GM12878 (cell line): ENCODE data around the gene DSTN.

ENCODE experiments used
- BRCA1 ChIP-seq: IDR thresholded peaks from 2 replicates; pipeline ENCODE4 v1.6.1; 2011; ENCODE audit warnings: low read depth, low read length, improper control_type of control experiment
- CHD2 ChIP-seq: IDR thresholded peaks from 2 replicates; pipeline ENCODE4 v1.6.1; 2011; ENCODE audit warnings: low read depth, low read length, improper control_type of control experiment, borderline replicate concordance
- CTCF ChIP-seq, 3 experiments: IDR thresholded peaks in 2 of 3; conservative IDR thresholded peaks in 1 of 3; 2 replicates each; pipeline ENCODE4 v1.5.1; 2011; ENCODE audit warnings: low read depth in 3 of 3, low read length in 3 of 3, mild to moderate bottlenecking in 3 of 3, control low read depth in 2 of 3, moderate library complexity in 2 of 3, inconsistent platforms in 1 of 3, mixed read lengths in 1 of 3; ENCODE audit not compliant: control insufficient read depth in 2 of 3, insufficient read depth in 1 of 3; ENCODE audit errors: extremely low read depth in 1 of 3
- EP300 ChIP-seq, 2 experiments: fragments of 150-350 bp in 1 of 2; IDR thresholded peaks; 2 replicates each; pipeline ENCODE4 v1.6.1; 2011 to 2012; ENCODE audit warnings: low read depth in 2 of 2, low read length in 2 of 2, borderline replicate concordance in 1 of 2, improper control_type of control experiment in 1 of 2, inconsistent platforms in 1 of 2; ENCODE audit not compliant: control insufficient read depth in 1 of 2
- GABPA ChIP-seq: IDR thresholded peaks from 2 replicates; pipeline ENCODE4 v1.6.1; 2014; ENCODE audit warnings: antibody characterized with exemption, low read depth, mild to moderate bottlenecking, inconsistent platforms
- JUNB ChIP-seq: IDR thresholded peaks from 2 replicates; pipeline ENCODE4 v1.6.1; 2016; ENCODE audit warnings: antibody characterized with exemption, mild to moderate bottlenecking
- KAT2A ChIP-seq: conservative IDR thresholded peaks from 2 replicates; pipeline ENCODE4 v1.6.1; 2011; ENCODE audit warnings: low read depth, low read length; ENCODE audit not compliant: control insufficient read depth
- KDM1A ChIP-seq: fragments of 200-600 bp; sonication (generic); IDR thresholded peaks from 2 replicates; pipeline ENCODE4 v1.6.1; 2016; ENCODE audit warnings: borderline replicate concordance
- MAX ChIP-seq: IDR thresholded peaks from 2 replicates; pipeline ENCODE4 v1.6.1; 2012; ENCODE audit warnings: low read depth, low read length, improper control_type of control experiment
- NKRF ChIP-seq: fragments of 450-650 bp; conservative IDR thresholded peaks from 2 replicates; pipeline ENCODE4 v1.6.1; 2017; ENCODE audit warnings: mild to moderate bottlenecking, moderate library complexity
- NRF1 ChIP-seq: conservative IDR thresholded peaks from 2 replicates; pipeline ENCODE4 v1.6.1; 2011; ENCODE audit warnings: mild to moderate bottlenecking, low read depth, low read length, improper control_type of control experiment
- POLR2A ChIP-seq: IDR thresholded peaks from 2 replicates; pipeline ENCODE4 v1.6.1; 2011; ENCODE audit warnings: low read depth, mild to moderate bottlenecking, low read length
- TCF12 ChIP-seq: IDR thresholded peaks from 2 replicates; pipeline ENCODE4 v1.6.1; 2011; ENCODE audit warnings: low read depth, mild to moderate bottlenecking, low read length

- TF ChIP-seq NKRF (no peak), KAT2A (no peak), CTCF (IDR thresholded peaks at IDR 0.05 in 2 of 3, conservative IDR thresholded peaks at IDR 0.05 in 1 of 3; ENCODE audit: control insufficient read depth in 2 of 3, extremely low read depth in 1 of 3, insufficient read depth in 1 of 3, low read depth in 3 of 3, low read length in 3 of 3) (no peak), JUNB (no peak), NRF1 (no peak), TCF12 (no peak), MAX (no peak), EP300 (IDR thresholded peaks at IDR 0.05; ENCODE audit: borderline replicate concordance in 1 of 2, control insufficient read depth in 1 of 2, low read depth in 2 of 2, low read length in 2 of 2) (no peak), CHD2 (no peak), GABPA (no peak), KDM1A (no peak), BRCA1 (no peak), POLR2A (no peak; the same call in 1 of the 2 replicates)
Measured at GRCh38 chr20:17612992-17613327, 43.1 kb downstream of the DSTN start.
